Endothelial cell of umbilical vein (primary cell): ENCODE results near the gene SLC22A7. TPM values are rescaled to one million over a fixed set of nuclear protein-coding genes. Genes with fewer than 3 reads are reported as not detected.

Experiments
- BruUV-seq: library from RNA; stranded (reverse); fragments of 400-500 nt; replicated peaks from 2 replicates; lab custom pipeline; 2021; lab: Mats Ljungman, UMichigan
- CTCF ChIA-PET: fragments of 300-600, 350-600 bp; sonication (Branson Sonifier 250); formaldehyde crosslinking; loops from one replicate; lab custom pipeline; 2021; ENCODE audit warnings: antibody characterized with exemption, inconsistent platforms; lab: Charles Lee
- POLR2A ChIA-PET: fragments of 300-600, 350-600 bp; sonication (Branson Sonifier 250); formaldehyde crosslinking; loops from one replicate; lab custom pipeline; 2021; ENCODE audit warnings: antibody characterized with exemption, inconsistent platforms; lab: Charles Lee
- DNase-seq: peaks from one replicate; pipeline ENCODE4 v3.0.0-alpha.2; 2011; ENCODE audit warnings: low read depth, low spot score
- FAIRE-seq: peaks from 2 replicates; lab custom pipeline; 2011; peaks lifted over from hg19 to GRCh38; lab: Jason Lieb, UNC
- H2AFZ ChIP-seq: 2 replicates; pipeline ENCODE4 v1.6.0; 2012; ENCODE audit warnings: low read depth, low read length, control low read depth, inconsistent platforms
- H3K27ac ChIP-seq: 2 replicates; pipeline ENCODE4 v1.5.1; 2011; ENCODE audit warnings: low read depth, mild to moderate bottlenecking, control low read depth, low read length, moderate library complexity; ENCODE audit not compliant: insufficient read depth
- H3K27me3 ChIP-seq, 2 experiments: 2 replicates each; pipeline versions ENCODE4 v1.6.0 to v1.6.1; 2011; ENCODE audit warnings: low read length in 2 of 2, mixed read lengths in 1 of 2; ENCODE audit not compliant: control insufficient read depth in 2 of 2, insufficient read depth in 2 of 2
- H3K36me3 ChIP-seq, 2 experiments: 2 replicates in 1 of 2; 3 replicates in 1 of 2; pipeline ENCODE4 v1.5.1; 2011; ENCODE audit warnings: low read length in 2 of 2, mild to moderate bottlenecking in 1 of 2, moderate library complexity in 1 of 2; ENCODE audit not compliant: control insufficient read depth in 2 of 2, insufficient read depth in 2 of 2; ENCODE audit errors: extremely low read depth in 1 of 2
- H3K4me1 ChIP-seq: 3 replicates; pipeline ENCODE4 v1.5.1; 2011; ENCODE audit warnings: mild to moderate bottlenecking, low read length; ENCODE audit not compliant: control insufficient read depth, insufficient read depth; ENCODE audit errors: extremely low read depth
- H3K4me2 ChIP-seq: 2 replicates; pipeline ENCODE4 v1.6.1; 2011; ENCODE audit warnings: low read length, control low read depth, mixed read lengths; ENCODE audit not compliant: insufficient read depth
- H3K4me3 ChIP-seq, 3 experiments: fragments of 200-600 bp in 1 of 3; sonication (generic), shearing (Covaris generic) in 1 of 3; replicated peaks in 1 of 3; 2 replicates each; pipeline ENCODE4 v1.5.1; 2011 to 2016; ENCODE audit warnings: control low read depth in 3 of 3, low read length in 3 of 3, mild to moderate bottlenecking in 2 of 3, inconsistent platforms in 1 of 3, low read depth in 1 of 3, moderate library complexity in 1 of 3; ENCODE audit not compliant: insufficient read depth in 1 of 3
- H3K79me2 ChIP-seq: 2 replicates; pipeline ENCODE4 v1.6.0; 2012; ENCODE audit warnings: low read length, inconsistent platforms; ENCODE audit not compliant: control insufficient read depth, insufficient read depth
- H3K9ac ChIP-seq: replicated peaks from 2 replicates; pipeline ENCODE3; 2011; ENCODE audit warnings: low read length, control low read depth; ENCODE audit not compliant: insufficient read depth; ENCODE audit errors: extremely low read depth
- H3K9me1 ChIP-seq: replicated peaks from 3 replicates; pipeline ENCODE4 v1.6.0; 2011; ENCODE audit warnings: mild to moderate bottlenecking, low read length; ENCODE audit not compliant: control insufficient read depth, insufficient read depth; ENCODE audit errors: extremely low read depth
- H3K9me3 ChIP-seq: replicated peaks from 2 replicates; pipeline ENCODE4 v1.5.1; 2012; ENCODE audit warnings: low read length, inconsistent platforms; ENCODE audit not compliant: control insufficient read depth, insufficient read depth
- H4K20me1 ChIP-seq: replicated peaks from 2 replicates; pipeline ENCODE3; 2011; ENCODE audit warnings: mild to moderate bottlenecking, low read length; ENCODE audit not compliant: control insufficient read depth, insufficient read depth; ENCODE audit errors: extremely low read depth
- EZH2 ChIP-seq: IDR thresholded peaks from 2 replicates; pipeline ENCODE4 v1.6.1; 2012; ENCODE audit warnings: borderline replicate concordance, low read depth, mild to moderate bottlenecking, moderate library complexity, low read length, inconsistent platforms; ENCODE audit not compliant: severe bottlenecking
- FOS ChIP-seq: IDR thresholded peaks from 2 replicates; pipeline ENCODE4 v1.6.1; 2011; ENCODE audit warnings: mild to moderate bottlenecking, low read length, moderate library complexity, borderline replicate concordance; ENCODE audit not compliant: insufficient read depth
- GATA2 ChIP-seq: IDR thresholded peaks from 2 replicates; pipeline ENCODE4 v1.7.0; 2011; ENCODE audit warnings: low read depth, mild to moderate bottlenecking, moderate library complexity, mixed read lengths, low read length; ENCODE audit not compliant: insufficient read length, insufficient read depth
- JUN ChIP-seq: IDR thresholded peaks from 2 replicates; pipeline ENCODE4 v1.6.1; 2011; ENCODE audit warnings: borderline replicate concordance, low read depth; ENCODE audit not compliant: insufficient read length, insufficient read depth
- MYC ChIP-seq: IDR thresholded peaks from one replicate; pipeline ENCODE4 v1.6.1; 2011; ENCODE audit warnings: mild to moderate bottlenecking, low read depth, low read length
- POLR2A ChIP-seq: IDR thresholded peaks from 2 replicates; pipeline ENCODE4 v1.6.1; 2012; ENCODE audit warnings: low read depth, mild to moderate bottlenecking, control low read depth, low read length
- POLR2AphosphoS5 ChIP-seq: IDR thresholded peaks from 2 replicates; pipeline ENCODE4 v1.6.1; 2012; ENCODE audit warnings: low read depth, mild to moderate bottlenecking, control low read depth, low read length, moderate library complexity; ENCODE audit not compliant: insufficient read depth
- dilution Hi-C: fragments of 300-500 bp; cut with MboI; formaldehyde crosslinking; loops from one replicate; pipeline ENCODE4 v1.15.0; 2019; ENCODE audit warnings: low sequenced_read_pairs; ENCODE audit not compliant: extremely low pct_ligation_motif_present
- intact Hi-C: fragments of 100-400 bp; cut with micrococcal nuclease; formaldehyde crosslinking; loops from one replicate; pipeline ENCODE4 v1.10.0; 2022
- polyA plus RNA-seq, 4 experiments: library from polyadenylated mRNA; depleted of rRNA in 3 of 4; stranded (reverse) in 3 of 4; unstranded in 1 of 4; fragments of >200 nt; gene quantifications; 2 replicates each; pipeline versions ENCODE4 v1.2.1 to v1.2.3, GENCODE V29; 2011 to 2012; ENCODE audit warnings: missing spikeins in 1 of 4
- total RNA-seq: library from RNA; stranded (reverse); gene quantifications from 2 replicates; pipeline ENCODE4 v1.2.3, GENCODE V29; 2021
- TF ChIP-seq, protein P1 (sequence below): IDR thresholded peaks from 2 replicates; pipeline ENCODE4 v1.6.1; 2011; ENCODE audit not compliant: insufficient read depth, insufficient read length
- TF ChIP-seq, protein P2 (sequence below), 2 donors: IDR thresholded peaks; 1 replicate in 1 of 2; 2 replicates in 1 of 2; pipeline ENCODE4 v1.5.1; 2011; ENCODE audit warnings: low read length in 2 of 2, mild to moderate bottlenecking in 2 of 2, moderate library complexity in 2 of 2, control low read depth in 1 of 2, inconsistent platforms in 1 of 2, low read depth in 1 of 2; ENCODE audit not compliant: insufficient read depth in 1 of 2; ENCODE audit errors: extremely low read depth in 1 of 2

Gene SLC22A7
- total and polyA plus RNA-seq, 2 donors (not counting 3 experiments of a cell fraction or from before 2014, with no cell fraction given), result not detected

GRCh38 chr6:43290905-43291355, 7.1 kb upstream of the SLC22A7 start:
- Histone ChIP-seq H3K27me3 (peaks cover 2 to 14% of the 10 kb centered on the region in 2 experiments), H3K9me1 (no peaks in the 10 kb centered on the region), H3K4me1 (no peaks in the 10 kb centered on the region), H3K9ac (no peak overlapping the region), H3K9me3 (no peaks in the 10 kb centered on the region), H2AFZ (no peak overlapping the region), H3K36me3 (no peaks in the 10 kb centered on the region), H3K4me2 (no peak overlapping the region), H3K4me3 (no peak overlapping the region), H3K27ac (no peak overlapping the region), H4K20me1 (no peaks in the 10 kb centered on the region), H3K79me2 (no peaks in the 10 kb centered on the region)
- FAIRE-seq, result no peak
- dilution Hi-C loops (no loop called here), intact Hi-C loops (no loop called here)
- no TSS peak for BruUV-seq
- DNase-seq, result no peak
- POLR2A ChIA-PET, result no interaction called here
- TF ChIP-seq, protein P1, sequence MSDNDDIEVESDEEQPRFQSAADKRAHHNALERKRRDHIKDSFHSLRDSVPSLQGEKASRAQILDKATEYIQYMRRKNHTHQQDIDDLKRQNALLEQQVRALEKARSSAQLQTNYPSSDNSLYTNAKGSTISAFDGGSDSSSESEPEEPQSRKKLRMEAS, result no peak
- CTCF ChIA-PET, result interaction anchor here (1.8 kb wide), 1 partner anchor 14 kb away, joined by 3 read pairs; no protein-coding TSS in a partner anchor

- no TSS peak for BruUV-seq
- Histone ChIP-seq H3K27me3 (peaks cover 2 to 12% of the 10 kb centered on the region in 2 experiments), H3K79me2 (no peaks in the 10 kb centered on the region), H3K27ac (no peak overlapping the region), H3K9me1 (no peaks in the 10 kb centered on the region), H3K9me3 (no peaks in the 10 kb centered on the region), H3K4me1 (no peaks in the 10 kb centered on the region), H3K9ac (no peak overlapping the region), H4K20me1 (no peaks in the 10 kb centered on the region), H3K4me2 (no peak overlapping the region), H3K4me3 (no peak overlapping the region), H3K36me3 (no peaks in the 10 kb centered on the region), H2AFZ (no peak overlapping the region)
- intact Hi-C loops, result no loop called here
- CTCF ChIA-PET, result interaction anchor here (1.8 kb wide), 1 partner anchor 15 kb away, joined by 3 read pairs; no protein-coding TSS in a partner anchor
- TF ChIP-seq GATA2, result no peak
- no peak for TF ChIP-seq EZH2
- TF ChIP-seq MYC, result no peak
- TF ChIP-seq POLR2AphosphoS5, result no peak
- TF ChIP-seq POLR2A, result no peak
- TF ChIP-seq JUN, result no peak
- TF ChIP-seq, protein P1, result no peak
- TF ChIP-seq, protein P2, sequence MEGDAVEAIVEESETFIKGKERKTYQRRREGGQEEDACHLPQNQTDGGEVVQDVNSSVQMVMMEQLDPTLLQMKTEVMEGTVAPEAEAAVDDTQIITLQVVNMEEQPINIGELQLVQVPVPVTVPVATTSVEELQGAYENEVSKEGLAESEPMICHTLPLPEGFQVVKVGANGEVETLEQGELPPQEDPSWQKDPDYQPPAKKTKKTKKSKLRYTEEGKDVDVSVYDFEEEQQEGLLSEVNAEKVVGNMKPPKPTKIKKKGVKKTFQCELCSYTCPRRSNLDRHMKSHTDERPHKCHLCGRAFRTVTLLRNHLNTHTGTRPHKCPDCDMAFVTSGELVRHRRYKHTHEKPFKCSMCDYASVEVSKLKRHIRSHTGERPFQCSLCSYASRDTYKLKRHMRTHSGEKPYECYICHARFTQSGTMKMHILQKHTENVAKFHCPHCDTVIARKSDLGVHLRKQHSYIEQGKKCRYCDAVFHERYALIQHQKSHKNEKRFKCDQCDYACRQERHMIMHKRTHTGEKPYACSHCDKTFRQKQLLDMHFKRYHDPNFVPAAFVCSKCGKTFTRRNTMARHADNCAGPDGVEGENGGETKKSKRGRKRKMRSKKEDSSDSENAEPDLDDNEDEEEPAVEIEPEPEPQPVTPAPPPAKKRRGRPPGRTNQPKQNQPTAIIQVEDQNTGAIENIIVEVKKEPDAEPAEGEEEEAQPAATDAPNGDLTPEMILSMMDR (IDR thresholded peaks at IDR 0.05; ENCODE audit: extremely low read depth in 1 of 2, insufficient read depth in 1 of 2, low read depth in 1 of 2, low read length in 2 of 2), result no peak
- TF ChIP-seq FOS, result no peak
- dilution Hi-C loops, result no loop called here
- POLR2A ChIA-PET, result no interaction called here
- no peak for FAIRE-seq
- DNase-seq, result no peak
These were observed 6.4 kb upstream of the SLC22A7 start for GRCh38 chr6:43291708-43292107.
